Activated T-helper 1 cell treated with anti-CD3 and anti-CD28 coated beads, Interleukin-12 subunit alpha, Interleukin-12 subunit beta, Interleukin-2, Interleukin-4 antibody, amounts not matched to agents 30 ng/mL and 10 ng/mL and 1 ng/mL, durations not matched to agents 14 hours and 24 hours and 36 hours (primary cell): ENCODE measurements around the gene ALOX5. TPM values are rescaled to one million over a fixed set of nuclear protein-coding genes. Genes with fewer than 3 reads are reported as not detected.
A peak's percentile ranks its signal among the peaks of the same experiment; 100 is the strongest.

ENCODE experiments used
- DNase-seq: peaks from one replicate; pipeline ENCODE4 v3.0.0; 2021; ENCODE audit warnings: low spot score
- H3K27ac Mint-ChIP-seq: one replicate; pipeline ENCODE4 v1.8.0; 2021; ENCODE audit warnings: mild to moderate bottlenecking, mixed read lengths
- H3K27me3 Mint-ChIP-seq: one replicate; pipeline ENCODE4 v1.8.0; 2022; ENCODE audit warnings: mild to moderate bottlenecking, moderate library complexity, mixed read lengths; ENCODE audit not compliant: insufficient read depth
- H3K36me3 Mint-ChIP-seq: one replicate; pipeline ENCODE4 v1.8.0; 2021; ENCODE audit warnings: low read depth, mixed read lengths
- H3K4me1 Mint-ChIP-seq: one replicate; pipeline ENCODE4 v1.8.0; 2021; ENCODE audit warnings: low read depth, mixed read lengths
- H3K4me3 Mint-ChIP-seq: one replicate; pipeline ENCODE4 v1.8.0; 2021; ENCODE audit warnings: mild to moderate bottlenecking, moderate library complexity, mixed read lengths
- H3K9me3 Mint-ChIP-seq: one replicate; pipeline ENCODE4 v1.8.0; 2021; ENCODE audit warnings: mixed read lengths
- intact Hi-C: fragments of 100-400 bp; cut with micrococcal nuclease; formaldehyde crosslinking; loops from one replicate; pipeline ENCODE4 v1.15.1; 2024
- total RNA-seq: library from RNA; stranded (reverse); gene quantifications from 2 replicates; pipeline ENCODE4 v1.2.3, GENCODE V29; 2022

The ALOX5 gene
- total RNA-seq, 1 donor from 2014 or later: 2.9 TPM

- intact Hi-C loops: no loop called here
- no peaks in the 10 kb centered on the region for H3K9me3 Mint-ChIP-seq
- peaks cover 19% of the 10 kb centered on the region for H3K36me3 Mint-ChIP-seq
- peaks cover 3% of the 10 kb centered on the region for H3K27me3 Mint-ChIP-seq
- H3K27ac Mint-ChIP-seq: no peak overlapping the region
- H3K4me3 Mint-ChIP-seq: no peak overlapping the region
- no peak for DNase-seq
- peaks cover 42% of the 10 kb centered on the region for H3K4me1 Mint-ChIP-seq
Measured at GRCh38 chr10:45451407-45451806, 77.4 kb downstream of the ALOX5 start.

DNA sequence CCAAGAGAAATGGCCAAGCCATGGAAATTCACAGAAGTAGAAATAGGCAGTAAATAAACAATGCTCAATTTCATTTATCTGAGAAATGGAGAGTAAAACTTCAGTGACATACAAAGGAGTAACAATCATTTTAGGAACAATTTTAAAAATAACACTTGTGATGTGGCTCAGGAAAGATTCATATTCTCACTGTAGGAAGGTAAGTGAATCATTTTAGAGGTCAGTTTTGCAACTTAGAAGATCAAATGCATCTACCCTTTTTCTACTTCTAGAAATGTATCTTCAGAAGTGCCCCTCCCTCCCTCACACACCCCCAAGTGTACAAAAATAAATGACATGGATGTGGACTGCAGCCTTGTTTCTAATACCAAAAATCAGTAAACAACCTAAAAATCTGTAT is 78.3 kb downstream of the ALOX5 start:
- H3K9me3 Mint-ChIP-seq: no peaks in the 10 kb centered on the region
- H3K36me3 Mint-ChIP-seq: peaks cover 23% of the 10 kb centered on the region
- intact Hi-C loops: no loop called here
- no peaks in the 10 kb centered on the region for H3K27me3 Mint-ChIP-seq
- no peak overlapping the region for H3K4me3 Mint-ChIP-seq
- peak overlapping the region; percentile 11 for H3K27ac Mint-ChIP-seq
- DNase-seq: no peak
- H3K4me1 Mint-ChIP-seq: peaks cover 42% of the 10 kb centered on the region

- H3K4me3 Mint-ChIP-seq: no peak overlapping the region
- peaks cover 28% of the 10 kb centered on the region for H3K36me3 Mint-ChIP-seq
- no peak overlapping the region for H3K27ac Mint-ChIP-seq
- intact Hi-C loops: no loop called here
- H3K27me3 Mint-ChIP-seq: no peaks in the 10 kb centered on the region
- no peak for DNase-seq
- H3K4me1 Mint-ChIP-seq: peaks cover 42% of the 10 kb centered on the region
- H3K9me3 Mint-ChIP-seq: no peaks in the 10 kb centered on the region
Measured at GRCh38 chr10:45452743-45453452, 78.9 kb downstream of the ALOX5 start.

- no peaks in the 10 kb centered on the region for H3K27me3 Mint-ChIP-seq
- H3K9me3 Mint-ChIP-seq: no peaks in the 10 kb centered on the region
- H3K4me1 Mint-ChIP-seq: peaks cover 44% of the 10 kb centered on the region
- no peak overlapping the region for H3K27ac Mint-ChIP-seq
- intact Hi-C loops: no loop called here
- no peak for DNase-seq
- no peak overlapping the region for H3K4me3 Mint-ChIP-seq
- peaks cover 36% of the 10 kb centered on the region for H3K36me3 Mint-ChIP-seq
Measured at GRCh38 chr10:45453639-45454255, 79.7 kb downstream of the ALOX5 start.

DNA sequence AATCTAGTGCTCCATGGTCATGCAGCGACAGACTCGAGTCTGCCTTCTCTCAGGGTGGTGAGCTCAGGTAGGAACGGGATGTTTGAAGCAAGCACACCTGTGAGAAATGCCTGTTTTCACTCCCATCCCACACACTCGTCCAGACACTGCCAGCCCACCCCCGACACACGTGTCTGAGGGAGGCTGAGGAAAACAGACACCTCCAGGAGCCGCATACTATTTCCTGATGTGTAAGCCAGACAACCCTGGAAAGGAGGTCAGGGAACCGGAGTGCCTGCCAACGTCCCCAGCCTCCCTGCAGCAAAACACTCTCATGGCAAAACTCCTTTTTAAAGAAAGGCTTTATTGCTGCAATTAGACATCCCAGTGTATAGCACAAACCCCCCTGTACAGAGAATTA is 80.2 kb downstream of the ALOX5 start:
- peak overlapping the region; percentile 80 for H3K27ac Mint-ChIP-seq
- intact Hi-C loops: no loop called here
- no peak overlapping the region for H3K4me3 Mint-ChIP-seq
- H3K27me3 Mint-ChIP-seq: no peaks in the 10 kb centered on the region
- H3K36me3 Mint-ChIP-seq: peaks cover 41% of the 10 kb centered on the region
- DNase-seq: no peak
- peaks cover 50% of the 10 kb centered on the region for H3K4me1 Mint-ChIP-seq
- H3K9me3 Mint-ChIP-seq: no peaks in the 10 kb centered on the region

GRCh38 chr10:45454859-45455258 is 80.8 kb downstream of the ALOX5 start:
- Mint-ChIP-seq H3K4me1 (peaks cover 56% of the 10 kb centered on the region), H3K27me3 (no peaks in the 10 kb centered on the region), H3K9me3 (no peaks in the 10 kb centered on the region), H3K27ac (peak overlapping the region; percentile 80), H3K36me3 (peaks cover 47% of the 10 kb centered on the region), H3K4me3 (peak overlapping the region; percentile 64)
- intact Hi-C loops: no loop called here
- no peak for DNase-seq

DNA sequence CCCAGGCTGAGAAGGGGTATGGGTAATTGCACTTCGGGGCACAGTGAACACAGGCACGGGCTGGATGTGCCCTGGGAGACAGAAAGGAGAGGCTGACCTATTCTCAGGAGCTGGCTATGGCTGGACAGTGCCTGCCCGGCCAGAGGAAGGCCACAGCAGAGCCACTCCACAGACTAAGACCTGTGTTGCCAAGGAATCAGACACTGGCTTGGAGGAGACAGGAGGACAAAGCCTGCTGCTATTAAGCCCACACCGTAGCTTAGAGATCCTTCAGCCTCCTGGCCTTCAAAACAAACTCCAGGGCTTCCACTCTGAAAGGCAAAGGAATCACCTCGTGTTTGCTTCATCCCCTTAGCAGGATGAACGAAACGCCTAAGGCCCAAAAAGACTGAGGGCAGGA is 82.2 kb downstream of the ALOX5 start:
- intact Hi-C loops: no loop called here
- Mint-ChIP-seq H3K4me3 (no peak overlapping the region), H3K9me3 (no peaks in the 10 kb centered on the region), H3K4me1 (peaks cover 65% of the 10 kb centered on the region), H3K27me3 (no peaks in the 10 kb centered on the region), H3K27ac (no peak overlapping the region), H3K36me3 (peaks cover 48% of the 10 kb centered on the region)
- no peak for DNase-seq

GRCh38 chr10:45456822-45457221 is 82.8 kb downstream of the ALOX5 start:
- no peak for DNase-seq
- Mint-ChIP-seq H3K27me3 (no peaks in the 10 kb centered on the region), H3K9me3 (no peaks in the 10 kb centered on the region), H3K27ac (no peak overlapping the region), H3K36me3 (peaks cover 46% of the 10 kb centered on the region), H3K4me1 (peaks cover 65% of the 10 kb centered on the region), H3K4me3 (no peak overlapping the region)
- intact Hi-C loops: no loop called here

DNA sequence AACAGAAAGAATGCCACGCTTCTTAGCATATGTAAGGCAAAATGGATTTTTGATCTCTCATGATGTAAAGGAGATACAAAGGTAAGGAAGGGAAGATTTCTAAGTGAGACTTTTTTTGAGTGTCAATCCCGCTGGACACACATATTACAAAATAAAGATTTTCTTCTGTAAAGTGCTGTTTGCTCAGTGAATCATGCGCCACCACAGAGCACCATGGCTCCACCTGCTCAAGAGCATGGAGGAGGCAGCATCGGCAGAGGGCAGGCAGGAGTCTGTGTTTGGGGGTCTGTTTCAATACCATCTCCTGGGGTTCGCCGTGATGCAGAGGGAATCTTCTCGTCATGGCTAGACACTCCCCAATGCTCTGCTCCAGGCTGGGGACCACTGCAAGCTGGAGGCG is 83.5 kb downstream of the ALOX5 start:
- Mint-ChIP-seq H3K36me3 (peaks cover 49% of the 10 kb centered on the region), H3K4me1 (peaks cover 64% of the 10 kb centered on the region), H3K27ac (no peak overlapping the region), H3K4me3 (no peak overlapping the region), H3K9me3 (no peaks in the 10 kb centered on the region), H3K27me3 (no peaks in the 10 kb centered on the region)
- intact Hi-C loops: no loop called here
- no peak for DNase-seq

- no peak for DNase-seq
- intact Hi-C loops: loop anchor here (10.0 kb wide), 1 partner anchor 354 kb away; no protein-coding TSS in a partner anchor
- Mint-ChIP-seq H3K9me3 (no peaks in the 10 kb centered on the region), H3K36me3 (peaks cover 39% of the 10 kb centered on the region), H3K27ac (peak overlapping the region; percentile 6), H3K27me3 (no peaks in the 10 kb centered on the region), H3K4me1 (peaks cover 69% of the 10 kb centered on the region), H3K4me3 (no peak overlapping the region)
Measured at GRCh38 chr10:45460235-45460878, 86.3 kb downstream of the ALOX5 start.

- H3K4me3 Mint-ChIP-seq: no peak overlapping the region
- intact Hi-C loops: loop anchor here (10.0 kb wide), 1 partner anchor 354 kb away; no protein-coding TSS in a partner anchor
- peaks cover 69% of the 10 kb centered on the region for H3K4me1 Mint-ChIP-seq
- H3K27ac Mint-ChIP-seq: peak overlapping the region; percentile 37
- no peaks in the 10 kb centered on the region for H3K9me3 Mint-ChIP-seq
- H3K36me3 Mint-ChIP-seq: peaks cover 39% of the 10 kb centered on the region
- DNase-seq: no peak
- H3K27me3 Mint-ChIP-seq: no peaks in the 10 kb centered on the region
Measured at GRCh38 chr10:45461034-45461433, 87.0 kb downstream of the ALOX5 start.

DNA sequence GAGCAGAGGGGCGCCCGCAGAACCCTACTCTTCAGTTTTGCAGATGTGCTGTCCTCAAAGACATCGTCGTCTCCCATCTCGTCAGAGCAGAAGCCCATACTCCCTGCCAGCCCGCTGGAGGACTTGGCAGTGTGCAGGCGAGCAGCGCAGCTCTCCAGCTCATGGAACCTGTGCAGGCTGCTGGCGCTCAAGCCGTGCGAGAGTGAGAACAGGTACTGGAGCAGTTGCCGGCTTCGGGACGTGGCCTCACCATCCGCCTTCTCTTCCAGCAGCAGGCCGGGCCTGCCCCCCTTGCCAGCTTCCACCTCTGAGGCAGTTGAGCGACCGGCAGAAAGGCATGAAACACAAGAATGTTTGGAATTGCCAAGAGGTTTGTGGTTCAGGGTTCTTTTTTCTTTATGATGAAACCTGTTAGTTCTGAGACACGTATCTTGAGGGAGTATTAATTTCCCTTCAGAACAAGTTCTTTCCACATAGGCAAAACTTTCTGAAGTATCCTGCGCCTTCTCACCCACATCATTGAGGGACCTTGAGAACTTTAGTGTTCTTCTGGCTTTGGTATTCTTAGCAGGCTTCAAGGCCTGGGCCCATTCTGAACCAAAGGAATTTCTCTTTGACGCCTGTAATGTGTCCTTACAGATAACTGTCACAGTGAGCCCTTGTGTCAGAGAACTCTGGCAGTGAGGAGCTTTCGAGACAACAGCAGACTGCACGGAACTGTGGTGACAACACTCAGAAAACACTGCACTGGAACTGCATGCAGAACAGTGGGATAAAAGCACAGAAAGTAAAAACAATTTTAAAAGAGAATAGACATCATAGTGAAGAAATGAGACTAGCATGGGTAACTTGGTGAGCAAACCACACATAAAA is 89.5 kb downstream of the ALOX5 start:
- intact Hi-C loops: loop anchor here (2.0 to 10.0 kb wide), 4 partner anchors 117 to 567 kb away; partner anchors contain the start of genes NCOA4 and ZFAND4
- Mint-ChIP-seq H3K4me1 (peaks cover 69% of the 10 kb centered on the region), H3K27me3 (no peaks in the 10 kb centered on the region), H3K36me3 (peaks cover 24% of the 10 kb centered on the region), H3K4me3 (no peak overlapping the region), H3K9me3 (no peaks in the 10 kb centered on the region), H3K27ac (no peak overlapping the region)
- DNase-seq: no peak
